Measurements from ENCODE around the gene AOAH. TPM values are rescaled to one million over a fixed set of nuclear protein-coding genes. Genes with fewer than 3 reads are reported as not detected.

Gene AOAH, protein sequence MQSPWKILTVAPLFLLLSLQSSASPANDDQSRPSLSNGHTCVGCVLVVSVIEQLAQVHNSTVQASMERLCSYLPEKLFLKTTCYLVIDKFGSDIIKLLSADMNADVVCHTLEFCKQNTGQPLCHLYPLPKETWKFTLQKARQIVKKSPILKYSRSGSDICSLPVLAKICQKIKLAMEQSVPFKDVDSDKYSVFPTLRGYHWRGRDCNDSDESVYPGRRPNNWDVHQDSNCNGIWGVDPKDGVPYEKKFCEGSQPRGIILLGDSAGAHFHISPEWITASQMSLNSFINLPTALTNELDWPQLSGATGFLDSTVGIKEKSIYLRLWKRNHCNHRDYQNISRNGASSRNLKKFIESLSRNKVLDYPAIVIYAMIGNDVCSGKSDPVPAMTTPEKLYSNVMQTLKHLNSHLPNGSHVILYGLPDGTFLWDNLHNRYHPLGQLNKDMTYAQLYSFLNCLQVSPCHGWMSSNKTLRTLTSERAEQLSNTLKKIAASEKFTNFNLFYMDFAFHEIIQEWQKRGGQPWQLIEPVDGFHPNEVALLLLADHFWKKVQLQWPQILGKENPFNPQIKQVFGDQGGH
- 10 to 100 TPM; 18.8 to 23.5 TPM for total RNA-seq

DNA sequence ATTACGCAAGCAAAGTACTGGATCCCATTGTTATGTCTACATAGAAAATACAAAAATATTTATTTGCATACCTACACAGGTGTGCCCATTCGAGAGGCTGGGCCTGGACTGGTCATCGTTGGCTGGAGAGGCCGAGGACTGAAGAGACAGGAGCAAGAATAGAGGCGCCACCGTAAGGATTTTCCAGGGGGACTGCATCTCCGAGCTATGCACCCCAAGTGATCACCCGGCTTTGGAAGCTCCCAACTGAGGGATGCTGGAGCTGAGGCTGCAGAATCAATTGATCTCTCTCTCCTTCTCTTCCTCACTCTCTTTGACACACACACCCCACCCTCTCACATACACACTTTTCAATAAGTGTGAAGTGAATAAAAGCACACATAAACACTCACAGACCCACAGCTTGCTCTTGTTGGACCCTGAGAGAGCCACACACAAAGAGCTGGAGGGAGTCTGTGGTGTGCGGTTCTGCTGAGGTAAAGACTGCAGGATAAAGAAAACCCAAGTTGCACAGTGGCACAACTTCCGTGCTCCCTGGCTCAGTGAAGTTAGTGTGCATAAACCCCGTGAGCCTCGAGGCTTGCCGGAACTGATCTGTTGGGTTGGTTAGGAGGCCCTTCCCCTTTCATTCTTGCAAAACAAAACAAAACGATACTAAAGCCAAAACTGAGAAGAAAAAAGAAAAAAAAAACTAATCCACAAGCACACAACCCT is at the start of gene AOAH:
Gene AOAH (minus strand): TSS at position 544 of the 714 bp plus-strand sequence. CDS start 346 bp downstream, at position 198.
- DNase-seq (peak; percentile 79 to 84), ATAC-seq (replicated peaks in 1 of 2) (peak; percentile 84)
- Mint-ChIP-seq H3K27me3 (ENCODE audit: low read depth) (no peaks in the 10 kb centered on the region), H3K27ac (peak within 1 kb of the TSS; percentile 45), H3K36me3 (ENCODE audit: insufficient read depth in 2 of 2) (peaks cover 3 to 5% of the 10 kb centered on the region in 2 donors), H3K4me1 (ENCODE audit: low read depth) (peaks cover 93% of the 10 kb centered on the region), H3K4me3 (peak within 1 kb of the TSS; percentile 71 to 85), H3K9me3 (peaks cover 3 to 4% of the 10 kb centered on the region in 2 donors)

DNA sequence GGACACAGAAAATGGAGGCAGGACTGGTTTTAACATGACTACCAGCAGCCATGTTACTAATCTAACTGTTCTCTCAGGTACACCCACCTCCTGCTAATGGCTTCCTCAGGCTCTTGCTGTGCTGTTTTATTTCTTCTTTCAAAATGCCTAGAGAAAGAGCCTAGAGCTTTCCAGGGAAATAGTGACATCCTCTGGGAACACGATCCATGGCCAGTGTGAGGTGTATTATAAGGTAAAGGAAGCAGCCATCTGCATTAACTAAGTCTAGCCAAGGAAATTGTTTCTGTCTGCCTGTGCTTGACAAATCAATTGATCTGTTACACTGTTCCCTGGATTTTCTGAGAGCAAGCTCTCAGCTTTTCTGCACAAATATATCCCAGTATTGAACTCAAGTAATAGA is 42.2 kb upstream of the AOAH start:
- peaks cover 3 to 4% of the 10 kb centered on the region in 2 donors for H3K9me3 Mint-ChIP-seq

DNA sequence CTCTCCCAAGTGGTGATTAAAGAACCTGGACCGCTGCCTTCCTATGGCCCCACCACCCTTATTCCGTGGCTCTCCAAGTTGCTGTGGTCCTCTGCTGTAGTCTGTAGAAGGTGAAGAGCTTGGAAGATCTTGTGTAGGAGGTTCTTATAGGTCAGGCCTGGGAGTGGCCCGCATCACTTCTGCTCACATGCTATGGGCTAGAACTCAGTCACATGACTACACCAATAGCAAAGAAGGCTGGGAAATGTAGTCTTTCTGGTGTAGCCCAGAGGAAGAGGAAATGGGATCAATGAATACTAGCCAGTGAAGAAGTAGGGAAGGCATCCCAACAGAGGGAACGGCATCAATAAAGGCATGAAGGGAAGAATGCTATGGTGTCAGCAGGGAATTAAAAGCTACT is 41.3 kb upstream of the AOAH start:
- H3K36me3 Mint-ChIP-seq (ENCODE audit: insufficient read depth in 2 of 2), result no peaks in the 10 kb centered on the region
- H3K4me3 Mint-ChIP-seq, result peak overlapping the region in 1 of 2 donors; percentile 18
- ATAC-seq (replicated peaks in 1 of 2) (peak; percentile 30 to 60), DNase-seq (no peak)
- H3K9me3 Mint-ChIP-seq, result peaks cover 3 to 4% of the 10 kb centered on the region in 2 donors
- peaks cover 25% of the 10 kb centered on the region for H3K4me1 Mint-ChIP-seq (ENCODE audit: low read depth)
- no peak overlapping the region for H3K27ac Mint-ChIP-seq
- H3K27me3 Mint-ChIP-seq (ENCODE audit: low read depth), result no peaks in the 10 kb centered on the region

More for the DNA sequence above, 42.2 kb upstream of the AOAH start:
- H3K36me3 Mint-ChIP-seq (ENCODE audit: insufficient read depth in 2 of 2), result no peaks in the 10 kb centered on the region
- H3K4me1 Mint-ChIP-seq (ENCODE audit: low read depth), result peaks cover 25% of the 10 kb centered on the region
- no peaks in the 10 kb centered on the region for H3K27me3 Mint-ChIP-seq (ENCODE audit: low read depth)
- no peak overlapping the region for H3K27ac Mint-ChIP-seq
- H3K4me3 Mint-ChIP-seq, result no peak overlapping the region
- ATAC-seq (replicated peaks in 1 of 2) (no peak), DNase-seq (no peak)

DNA sequence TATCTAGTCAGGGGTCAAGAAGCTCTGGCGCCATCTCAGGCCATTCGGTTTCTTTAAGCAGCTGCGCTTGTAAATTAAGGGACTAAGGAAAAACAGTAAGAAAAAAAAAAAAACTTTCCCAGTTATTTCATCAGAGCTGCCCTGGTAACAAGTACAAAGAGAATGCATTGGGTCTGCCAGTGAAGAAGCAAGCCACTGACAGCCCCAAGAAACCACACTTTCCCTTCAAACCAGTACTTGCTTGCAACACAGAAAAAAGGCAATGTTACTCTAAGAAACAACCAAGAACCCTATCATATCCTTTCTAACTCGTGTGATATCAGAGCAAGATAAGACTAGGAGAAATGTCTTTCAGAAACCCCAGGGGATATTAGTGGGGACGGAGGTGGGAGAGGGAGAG is 40.6 kb upstream of the AOAH start:
- H3K4me3 Mint-ChIP-seq, result peak overlapping the region; percentile 15 to 52
- DNase-seq, result peak in 1 of 2 donors; percentile 12
- H3K9me3 Mint-ChIP-seq, result peaks cover 3 to 4% of the 10 kb centered on the region in 2 donors
- peaks cover 25% of the 10 kb centered on the region for H3K4me1 Mint-ChIP-seq (ENCODE audit: low read depth)
- peak; percentile 65 to 76 for ATAC-seq (replicated peaks in 1 of 2)
- no peaks in the 10 kb centered on the region for H3K36me3 Mint-ChIP-seq (ENCODE audit: insufficient read depth in 2 of 2)
- H3K27me3 Mint-ChIP-seq (ENCODE audit: low read depth), result no peaks in the 10 kb centered on the region
- H3K27ac Mint-ChIP-seq, result no peak overlapping the region

DNA sequence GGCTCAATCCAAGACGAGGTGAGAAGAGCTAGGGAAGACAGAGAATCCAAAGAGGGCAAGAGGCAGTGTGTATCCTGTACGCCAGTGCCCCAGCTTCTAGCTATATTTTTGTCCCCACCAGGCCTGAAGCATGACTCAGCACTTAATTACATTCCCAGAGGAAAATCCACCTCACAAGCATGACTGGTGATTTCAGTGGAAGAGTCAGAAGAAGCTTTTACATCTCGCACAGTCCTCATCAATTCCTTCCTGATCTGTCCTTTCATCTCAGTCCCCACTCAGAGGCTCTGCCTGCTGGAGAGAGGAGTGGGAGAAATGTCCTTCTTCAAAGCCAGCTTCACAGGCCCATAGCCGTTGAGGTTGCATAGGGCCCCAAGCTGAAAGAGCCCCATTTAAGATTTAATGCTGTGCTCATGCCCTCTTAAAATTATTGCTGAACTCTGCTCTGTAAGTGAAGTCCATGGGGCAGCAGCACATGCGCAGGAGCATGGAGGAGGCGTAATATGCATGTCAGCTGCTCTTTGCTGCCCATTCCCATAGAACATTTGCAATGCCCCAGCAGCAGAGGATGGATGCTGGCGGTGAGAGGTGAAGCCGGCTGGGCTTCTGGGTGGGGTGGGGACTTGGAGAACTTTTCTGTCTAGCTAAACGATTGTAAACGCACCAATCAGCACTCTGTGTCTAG is 39.0 kb upstream of the AOAH start:
- ATAC-seq (replicated peaks in 1 of 2) (no peak), DNase-seq (no peak)
- H3K9me3 Mint-ChIP-seq, result peaks cover 3 to 4% of the 10 kb centered on the region in 2 donors
- peaks cover 25% of the 10 kb centered on the region for H3K4me1 Mint-ChIP-seq (ENCODE audit: low read depth)
- no peak overlapping the region for H3K27ac Mint-ChIP-seq
- no peaks in the 10 kb centered on the region for H3K36me3 Mint-ChIP-seq (ENCODE audit: insufficient read depth in 2 of 2)
- no peaks in the 10 kb centered on the region for H3K27me3 Mint-ChIP-seq (ENCODE audit: low read depth)
- no peak overlapping the region for H3K4me3 Mint-ChIP-seq

DNA sequence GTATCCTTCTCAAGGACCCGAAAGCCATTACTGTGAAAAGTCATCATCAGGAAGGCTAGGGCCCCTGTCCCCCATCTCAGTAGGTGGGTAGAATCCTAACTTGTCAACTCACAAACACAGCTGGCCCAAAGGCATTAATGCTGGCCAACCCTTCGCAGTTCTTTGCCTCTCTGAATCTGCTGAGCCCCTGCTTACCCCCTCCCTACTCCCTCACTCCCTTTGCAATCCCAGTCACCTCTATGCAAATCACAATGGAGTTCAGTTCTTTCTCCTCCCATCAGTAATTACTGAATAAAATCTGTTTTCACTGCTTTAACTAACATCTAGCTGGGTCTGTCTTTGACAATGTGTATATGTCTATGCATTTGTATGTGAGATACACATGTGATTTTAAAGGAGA is 38.1 kb upstream of the AOAH start:
- no peaks in the 10 kb centered on the region for H3K27me3 Mint-ChIP-seq (ENCODE audit: low read depth)
- H3K36me3 Mint-ChIP-seq (ENCODE audit: insufficient read depth in 2 of 2), result no peaks in the 10 kb centered on the region
- no peak overlapping the region for H3K4me3 Mint-ChIP-seq
- DNase-seq, result no peak
- H3K9me3 Mint-ChIP-seq, result peaks cover 3 to 4% of the 10 kb centered on the region in 2 donors
- no peak for ATAC-seq (replicated peaks in 1 of 2)
- H3K27ac Mint-ChIP-seq, result no peak overlapping the region
- H3K4me1 Mint-ChIP-seq (ENCODE audit: low read depth), result peaks cover 25% of the 10 kb centered on the region

DNA sequence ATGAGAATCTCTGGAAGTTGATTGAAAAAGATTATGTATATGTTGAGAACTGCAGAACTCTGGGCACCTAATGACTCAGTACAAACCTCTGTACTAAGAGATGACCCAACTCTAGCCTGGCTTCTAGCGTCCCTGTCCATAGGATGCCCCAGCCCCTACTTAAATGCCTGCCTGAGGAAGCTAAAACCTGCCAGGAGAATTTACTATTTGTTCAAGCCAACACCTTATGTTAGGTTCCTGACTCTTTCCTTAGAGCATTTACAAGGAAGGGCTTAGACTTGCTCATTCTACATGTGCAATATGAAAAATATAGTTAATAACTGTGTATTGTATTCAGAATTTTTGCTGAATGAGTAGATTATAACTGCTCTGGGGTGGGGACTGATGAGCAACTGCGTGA is 37.5 kb upstream of the AOAH start:
- no peak overlapping the region for H3K4me3 Mint-ChIP-seq
- H3K27ac Mint-ChIP-seq, result no peak overlapping the region
- no peaks in the 10 kb centered on the region for H3K36me3 Mint-ChIP-seq (ENCODE audit: insufficient read depth in 2 of 2)
- no peaks in the 10 kb centered on the region for H3K27me3 Mint-ChIP-seq (ENCODE audit: low read depth)
- no peak for ATAC-seq (replicated peaks in 1 of 2)
- H3K4me1 Mint-ChIP-seq (ENCODE audit: low read depth), result peaks cover 25% of the 10 kb centered on the region
- peaks cover 3 to 4% of the 10 kb centered on the region in 2 donors for H3K9me3 Mint-ChIP-seq
- DNase-seq, result no peak

DNA sequence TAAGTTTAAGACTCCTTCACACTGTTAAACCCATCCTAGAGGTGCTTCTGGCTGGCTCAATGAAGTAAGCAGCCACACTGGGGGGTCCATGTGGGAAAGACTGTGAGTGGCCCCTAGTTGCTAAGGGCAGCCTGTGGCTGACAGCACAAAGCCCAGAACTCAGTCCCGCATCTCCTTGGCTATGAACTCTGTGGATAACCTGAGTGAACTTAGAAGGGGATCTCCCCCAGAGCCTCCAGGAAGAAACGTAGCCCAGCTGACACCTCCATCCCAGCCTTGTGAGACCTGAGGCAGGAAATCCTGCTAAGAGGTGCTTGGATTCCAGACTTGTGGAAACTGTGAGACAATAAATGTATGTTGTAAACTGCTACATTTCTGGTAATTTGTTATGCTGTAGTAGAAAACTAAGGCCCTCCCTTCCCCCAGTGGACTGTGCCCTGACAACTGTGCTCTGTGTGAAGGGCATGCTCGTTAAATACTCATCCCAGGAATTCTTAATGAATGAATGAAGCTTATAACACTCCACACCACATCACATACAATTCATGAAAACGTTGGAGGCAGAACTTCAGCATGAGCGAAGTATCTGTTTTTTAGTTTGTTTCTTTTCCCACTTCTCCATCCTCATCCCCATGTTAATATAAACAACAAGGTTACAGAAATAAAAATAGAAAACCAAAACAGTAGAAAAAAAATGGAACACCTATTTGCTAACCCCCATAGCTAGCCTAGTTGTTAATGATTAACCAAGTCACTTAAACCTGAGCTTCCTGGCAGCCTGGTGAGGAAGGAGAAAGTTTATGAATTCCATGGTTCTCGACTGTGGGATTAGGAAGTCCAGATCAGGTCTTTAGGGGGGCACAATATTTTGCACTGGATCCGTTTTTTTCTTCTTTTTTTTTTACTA is 36.8 kb upstream of the AOAH start:
- Mint-ChIP-seq H3K27me3 (ENCODE audit: low read depth) (no peaks in the 10 kb centered on the region), H3K9me3 (peaks cover 3 to 4% of the 10 kb centered on the region in 2 donors), H3K4me1 (ENCODE audit: low read depth) (peaks cover 24% of the 10 kb centered on the region), H3K4me3 (no peak overlapping the region), H3K36me3 (ENCODE audit: insufficient read depth in 2 of 2) (no peaks in the 10 kb centered on the region), H3K27ac (no peak overlapping the region)
- DNase-seq (no peak), ATAC-seq (replicated peaks in 1 of 2) (no peak)

DNA sequence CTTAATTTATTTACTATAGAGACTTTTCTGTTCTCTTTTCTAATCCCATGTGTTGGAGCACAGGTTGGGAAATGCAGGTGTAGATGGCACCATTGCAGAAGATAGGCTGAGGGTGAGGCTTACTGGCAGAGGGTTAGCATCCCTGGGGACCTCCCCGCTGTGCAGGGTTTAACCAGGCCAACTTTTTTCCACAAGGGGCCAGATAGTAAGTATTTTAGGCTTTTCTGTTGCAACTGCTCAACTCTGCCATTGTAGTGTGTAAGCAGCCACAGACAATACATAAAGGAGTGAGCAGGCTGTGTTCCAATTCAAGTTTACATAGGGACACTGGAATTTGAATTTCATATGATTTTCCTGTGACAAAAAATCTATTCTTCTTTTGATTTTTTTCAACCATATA is 34.6 kb upstream of the AOAH start:
- H3K4me3 Mint-ChIP-seq, result no peak overlapping the region
- H3K27me3 Mint-ChIP-seq (ENCODE audit: low read depth), result no peaks in the 10 kb centered on the region
- peaks cover 4% of the 10 kb centered on the region for H3K4me1 Mint-ChIP-seq (ENCODE audit: low read depth)

DNA sequence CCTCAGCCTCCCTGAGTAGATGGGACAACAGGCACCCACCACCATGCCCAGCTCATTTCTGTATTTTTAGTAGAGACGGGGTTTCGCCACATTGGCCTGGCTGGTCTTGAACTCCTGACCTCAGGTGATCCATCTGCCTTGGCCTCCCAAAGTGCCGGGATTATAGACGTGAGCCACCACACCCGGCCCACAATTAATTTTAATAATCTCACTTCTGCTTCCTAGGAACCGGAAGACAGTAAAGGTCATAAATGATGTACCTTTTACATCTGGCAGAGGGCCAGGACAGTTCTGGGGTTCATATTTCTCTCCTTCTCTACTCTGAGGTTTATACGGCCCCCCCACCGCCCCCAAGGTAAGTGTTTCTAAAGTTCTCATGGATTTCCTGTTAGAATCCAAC is 31.2 kb upstream of the AOAH start:
- Mint-ChIP-seq H3K4me1 (ENCODE audit: low read depth) (no peaks in the 10 kb centered on the region), H3K27me3 (ENCODE audit: low read depth) (peaks cover 2% of the 10 kb centered on the region), H3K36me3 (ENCODE audit: insufficient read depth in 2 of 2) (no peaks in the 10 kb centered on the region), H3K9me3 (no peaks in the 10 kb centered on the region), H3K4me3 (no peak overlapping the region), H3K27ac (no peak overlapping the region)
- ATAC-seq (replicated peaks in 1 of 2) (no peak), DNase-seq (no peak)

More for the DNA sequence above, 34.6 kb upstream of the AOAH start:
- DNase-seq (no peak), ATAC-seq (replicated peaks in 1 of 2) (no peak)
- Mint-ChIP-seq H3K27ac (no peak overlapping the region), H3K9me3 (no peaks in the 10 kb centered on the region), H3K36me3 (ENCODE audit: insufficient read depth in 2 of 2) (no peaks in the 10 kb centered on the region)

DNA sequence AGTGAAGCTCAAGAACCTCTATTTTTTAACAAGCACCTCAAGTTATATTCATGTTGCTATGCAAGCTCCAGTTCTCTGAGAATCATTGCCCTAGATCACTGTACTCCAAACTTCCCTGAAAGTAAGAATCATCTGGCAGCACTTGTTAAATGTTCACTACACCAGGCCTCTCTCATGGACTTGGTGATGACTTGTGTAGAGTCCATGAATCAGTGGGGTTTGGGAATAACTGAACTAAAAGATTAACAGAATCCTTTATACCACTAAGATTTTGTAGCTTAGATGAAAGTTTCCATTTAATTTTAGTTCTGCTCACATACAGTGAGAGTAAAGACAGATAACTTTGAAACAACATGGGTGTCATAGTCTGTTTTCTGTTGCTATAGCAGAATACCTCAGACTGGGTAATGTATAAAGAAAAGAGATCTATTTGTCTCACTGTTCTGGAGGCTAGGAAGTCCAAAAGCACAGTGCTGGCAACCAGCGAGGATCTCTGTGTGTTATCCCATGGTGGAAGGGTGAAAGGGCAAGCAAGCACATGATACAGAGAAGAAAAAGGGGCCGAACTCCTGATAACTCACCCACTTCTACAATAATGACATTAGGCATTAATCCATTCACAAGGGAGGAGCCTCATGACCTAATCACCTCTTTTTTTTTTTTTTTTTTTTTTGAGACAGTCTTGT is 27.9 kb upstream of the AOAH start:
- Mint-ChIP-seq H3K4me1 (ENCODE audit: low read depth) (peaks cover 30% of the 10 kb centered on the region), H3K27me3 (ENCODE audit: low read depth) (peaks cover 14% of the 10 kb centered on the region), H3K4me3 (no peak overlapping the region), H3K9me3 (peaks cover 0 to 2% of the 10 kb centered on the region in 2 donors), H3K36me3 (ENCODE audit: insufficient read depth in 2 of 2) (peaks cover 0 to 1% of the 10 kb centered on the region in 2 donors), H3K27ac (no peak overlapping the region)
- ATAC-seq (replicated peaks in 1 of 2) (no peak), DNase-seq (no peak)

Measured in activated T-cell treated with anti-CD3 and anti-CD28 coated beads, Interleukin-2, amount 50 U/mL, for 72 hours (primary cell).